ENCODE measurements around the gene EP300.

- no peak for TF ChIP-seq POU6F1 (CRISPR knock-in tag; IDR thresholded peaks at IDR 0.05; ENCODE audit: borderline replicate concordance, low read depth)
- TF ChIP-seq ZNF8 (CRISPR knock-in tag; IDR thresholded peaks at IDR 0.05), result no peak
- TF ChIP-seq ARNTL (CRISPR knock-in tag; IDR thresholded peaks at IDR 0.05; ENCODE audit: borderline replicate concordance, low read depth), result no peak
- no peak for TF ChIP-seq ZFP3 (CRISPR knock-in tag; IDR thresholded peaks at IDR 0.05)
These were observed 6.6 kb downstream of the EP300 start for GRCh38 chr22:41099036-41099435.

All from SK-N-SH treated with all-trans-retinoic acid at 6 μM for 48 hours (cell line).